Upper lobe of right lung (tissue), 1 donor: ENCODE results near the gene PKMYT1. TPM values are rescaled to one million over a fixed set of nuclear protein-coding genes. Genes with fewer than 3 reads are reported as not detected.

Experiments
- ATAC-seq: fragments of 200-7000 bp; cut with Tn5 transposase; one replicate; pipeline ENCODE4 v1.9.1; 2020; ENCODE audit warnings: mild to moderate bottlenecking, moderate library complexity
- DNase-seq: peaks from one replicate; pipeline ENCODE4 v3.0.0-alpha.2; 2020
- H3K27ac ChIP-seq: fragments of 200-600 bp; one replicate; pipeline ENCODE4 v1.8.0; 2022
- H3K27me3 ChIP-seq: fragments of 200-600 bp; one replicate; pipeline ENCODE4 v1.8.0; 2022; ENCODE audit warnings: mild to moderate bottlenecking
- H3K36me3 ChIP-seq: fragments of 200-600 bp; one replicate; pipeline ENCODE4 v1.8.0; 2022
- H3K4me1 ChIP-seq: fragments of 200-600 bp; one replicate; pipeline ENCODE4 v1.8.0; 2022
- H3K4me3 ChIP-seq: fragments of 200-600 bp; one replicate; pipeline ENCODE4 v1.8.0; 2022; ENCODE audit warnings: mild to moderate bottlenecking
- H3K9me3 ChIP-seq: fragments of 200-600 bp; one replicate; pipeline ENCODE4 v1.8.0; 2022
- intact Hi-C: fragments of 100-400 bp; cut with DNase I; formaldehyde crosslinking; loops from one replicate; pipeline ENCODE4 v1.11.0; 2022
- total RNA-seq: library from RNA; stranded (reverse); fragmentation: NEBNext Ultra II Directional; extraction: Animal tissue kit (Norgen Biotek cat#: 25700); gene quantifications from one replicate; pipeline ENCODE4 v1.2.1, GENCODE V29; 2021
- TF ChIP-seq, protein P1 (sequence below): fragments of 200-600 bp; IDR thresholded peaks from one replicate; pipeline ENCODE4 v1.8.0; 2022; ENCODE audit warnings: antibody characterized with exemption
- donor health status: DM: no; HTN: yes; CAD: no; lungs with severe emphysema.

Gene PKMYT1
- total RNA-seq, 1 donor from 2014 or later = 3.8 TPM

- Histone ChIP-seq H3K4me3 (peak within 1 kb of the TSS; percentile 71), H3K27me3 (peaks cover 46% of the 10 kb centered on the region), H3K9me3 (no peaks in the 10 kb centered on the region), H3K4me1 (peaks cover 36% of the 10 kb centered on the region), H3K36me3 (no peaks in the 10 kb centered on the region), H3K27ac (no peak within 1 kb of the TSS)
- TF ChIP-seq, protein P1, sequence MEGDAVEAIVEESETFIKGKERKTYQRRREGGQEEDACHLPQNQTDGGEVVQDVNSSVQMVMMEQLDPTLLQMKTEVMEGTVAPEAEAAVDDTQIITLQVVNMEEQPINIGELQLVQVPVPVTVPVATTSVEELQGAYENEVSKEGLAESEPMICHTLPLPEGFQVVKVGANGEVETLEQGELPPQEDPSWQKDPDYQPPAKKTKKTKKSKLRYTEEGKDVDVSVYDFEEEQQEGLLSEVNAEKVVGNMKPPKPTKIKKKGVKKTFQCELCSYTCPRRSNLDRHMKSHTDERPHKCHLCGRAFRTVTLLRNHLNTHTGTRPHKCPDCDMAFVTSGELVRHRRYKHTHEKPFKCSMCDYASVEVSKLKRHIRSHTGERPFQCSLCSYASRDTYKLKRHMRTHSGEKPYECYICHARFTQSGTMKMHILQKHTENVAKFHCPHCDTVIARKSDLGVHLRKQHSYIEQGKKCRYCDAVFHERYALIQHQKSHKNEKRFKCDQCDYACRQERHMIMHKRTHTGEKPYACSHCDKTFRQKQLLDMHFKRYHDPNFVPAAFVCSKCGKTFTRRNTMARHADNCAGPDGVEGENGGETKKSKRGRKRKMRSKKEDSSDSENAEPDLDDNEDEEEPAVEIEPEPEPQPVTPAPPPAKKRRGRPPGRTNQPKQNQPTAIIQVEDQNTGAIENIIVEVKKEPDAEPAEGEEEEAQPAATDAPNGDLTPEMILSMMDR = no peak
- ATAC-seq (peak; percentile 92), DNase-seq (peak; percentile 93)
- intact Hi-C loops = no loop called here
Measured at GRCh38 chr16:2968738-2969544, 11.3 kb downstream of the PKMYT1 start, which contains the start of gene PAQR4. Gene PAQR4, plus strand, starts transcription at chr16:2969348. Its CDS starts 327 bp downstream, at chr16:2969675.

DNA sequence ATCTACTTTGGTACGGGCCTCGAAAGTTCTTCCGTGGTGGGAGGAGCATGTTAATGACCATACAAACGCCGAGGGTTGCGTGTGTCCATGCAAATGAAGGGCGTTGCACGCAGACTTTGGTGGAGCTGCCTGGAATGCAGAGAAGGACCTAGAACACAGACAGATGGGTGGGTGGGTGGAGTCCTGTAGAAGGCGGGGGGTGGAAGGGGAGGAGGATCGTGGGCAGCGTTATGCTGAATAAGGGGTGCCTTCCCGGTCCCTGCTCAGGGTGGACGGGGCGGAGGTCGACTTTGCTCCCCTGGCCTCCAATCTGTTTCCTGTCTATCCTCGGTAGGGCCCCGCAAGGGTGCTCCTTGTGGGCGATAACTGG, 11.9 kb downstream of the PKMYT1 start:
- TF ChIP-seq, protein P1 = no peak
- no peaks in the 10 kb centered on the region for H3K9me3 ChIP-seq
- peaks cover 42% of the 10 kb centered on the region for H3K4me1 ChIP-seq
- peak overlapping the region; percentile 71 for H3K4me3 ChIP-seq
- intact Hi-C loops = no loop called here
- no peak overlapping the region for H3K27ac ChIP-seq
- no peak for DNase-seq
- no peak for ATAC-seq
- no peaks in the 10 kb centered on the region for H3K36me3 ChIP-seq
- H3K27me3 ChIP-seq = peaks cover 52% of the 10 kb centered on the region

DNA sequence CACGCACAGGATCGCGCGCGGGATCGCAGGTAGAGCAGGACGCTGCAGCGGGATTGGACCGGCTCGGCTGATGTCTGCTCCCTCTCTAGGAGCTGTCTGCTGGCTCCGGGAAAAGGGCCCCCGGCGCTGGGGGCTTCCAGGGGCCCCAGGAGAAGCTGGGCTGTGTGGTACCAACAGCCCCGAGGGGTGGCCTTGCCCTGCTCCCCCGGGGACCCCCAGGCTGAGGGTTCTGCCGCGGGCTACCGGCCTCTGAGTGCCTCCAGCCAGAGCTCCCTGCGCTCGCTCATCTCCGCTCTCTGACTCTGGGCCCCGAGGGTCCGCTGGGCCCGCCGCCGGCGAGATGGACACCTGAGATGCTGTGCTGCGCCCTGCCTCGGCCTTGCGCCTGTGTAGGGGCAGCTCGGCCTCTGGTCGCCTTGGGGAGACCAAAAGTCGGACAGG, 12.5 kb downstream of the PKMYT1 start:
- Histone ChIP-seq H3K27ac (no peak overlapping the region), H3K9me3 (no peaks in the 10 kb centered on the region), H3K4me3 (no peak overlapping the region), H3K36me3 (no peaks in the 10 kb centered on the region), H3K4me1 (peaks cover 45% of the 10 kb centered on the region), H3K27me3 (peaks cover 57% of the 10 kb centered on the region)
- DNase-seq = no peak
- TF ChIP-seq, protein P1 = no peak
- no peak for ATAC-seq
- intact Hi-C loops = no loop called here

GRCh38 chr16:2967211-2967631, 13.0 kb downstream of the PKMYT1 start:
- Histone ChIP-seq H3K4me3 (peak overlapping the region; percentile 16), H3K27ac (no peak overlapping the region), H3K9me3 (no peaks in the 10 kb centered on the region), H3K4me1 (peaks cover 45% of the 10 kb centered on the region), H3K36me3 (no peaks in the 10 kb centered on the region), H3K27me3 (peaks cover 62% of the 10 kb centered on the region)
- intact Hi-C loops = no loop called here
- DNase-seq (no peak), ATAC-seq (no peak)
- TF ChIP-seq, protein P1 = no peak

DNA sequence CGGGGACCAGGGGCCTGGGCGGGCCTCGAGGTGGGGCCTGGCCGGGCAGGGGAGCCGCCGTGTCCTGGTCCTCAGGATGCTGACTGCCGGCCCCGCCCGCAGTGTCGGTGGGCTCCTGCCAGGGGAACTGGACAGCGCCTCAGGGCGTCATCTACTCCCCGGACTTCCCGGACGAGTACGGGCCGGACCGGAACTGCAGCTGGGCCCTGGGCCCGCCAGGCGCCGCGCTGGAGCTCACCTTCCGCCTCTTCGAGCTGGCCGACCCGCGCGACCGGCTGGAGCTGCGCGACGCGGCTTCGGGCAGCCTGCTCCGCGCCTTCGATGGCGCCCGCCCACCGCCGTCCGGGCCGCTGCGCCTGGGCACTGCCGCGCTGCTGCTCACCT, 13.4 kb downstream of the PKMYT1 start:
- Histone ChIP-seq H3K4me3 (peak overlapping the region; percentile 16), H3K9me3 (no peaks in the 10 kb centered on the region), H3K36me3 (no peaks in the 10 kb centered on the region), H3K27ac (no peak overlapping the region), H3K4me1 (peaks cover 45% of the 10 kb centered on the region), H3K27me3 (peaks cover 66% of the 10 kb centered on the region)
- TF ChIP-seq, protein P1 = peak; percentile 21
- intact Hi-C loops = no loop called here
- DNase-seq (peak; percentile 79), ATAC-seq (no peak)
